ENCODE results near the gene PFDN4.

PFDN4 gene

GRCh38 chr20:54173653-54174456 is 34.0 kb upstream of the PFDN4 start, which contains the start of gene CYP24A1:
Gene CYP24A1 (minus strand): TSS chr20:54173986. CDS start chr20:54173579, 407 bp downstream.
- no peak for DNase-seq

- DNase-seq = no peak
Measured at GRCh38 chr20:54174457-54175175, 33.3 kb upstream of the PFDN4 start.

DNA sequence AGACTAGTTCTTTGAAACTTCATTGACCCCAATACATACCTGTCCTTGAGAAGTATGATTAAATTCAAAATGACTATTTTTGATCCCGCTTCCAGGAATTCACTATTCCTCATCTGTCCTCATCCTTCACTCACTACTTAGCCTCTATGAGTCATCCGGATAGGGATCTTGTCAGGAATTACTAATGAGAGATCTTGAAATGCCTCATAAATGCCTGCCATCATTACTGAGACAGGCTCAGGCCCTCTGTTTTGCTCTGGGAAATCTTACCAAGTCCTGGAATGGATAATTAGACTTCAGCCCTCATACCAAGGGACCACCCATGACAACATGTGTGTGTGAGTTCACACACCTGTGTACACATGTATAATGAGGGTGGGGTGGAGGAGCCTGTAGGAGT is 31.3 kb upstream of the PFDN4 start:
- no peak for DNase-seq

- DNase-seq = no peak
Measured at GRCh38 chr20:54177378-54177777, 30.5 kb upstream of the PFDN4 start.

DNA sequence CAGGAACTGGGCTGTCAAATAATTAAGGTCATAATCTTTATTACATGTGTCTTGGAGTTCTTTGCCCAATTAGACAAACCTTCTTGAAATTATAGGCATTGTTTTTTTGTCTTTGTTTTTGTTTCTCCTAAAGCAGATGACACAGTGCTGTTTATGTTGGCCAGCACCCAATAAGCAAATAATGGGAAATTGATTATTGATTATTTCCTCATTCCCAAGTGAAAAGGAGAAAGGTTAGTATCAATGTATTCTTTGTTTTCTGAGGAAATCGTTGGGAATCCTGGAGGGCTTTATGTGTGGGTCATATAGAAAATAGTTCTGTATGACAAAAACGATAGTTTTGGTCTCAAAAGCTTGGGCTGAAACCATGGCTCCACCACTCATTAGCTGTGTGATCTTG is 29.6 kb upstream of the PFDN4 start:
- no peak for DNase-seq

GRCh38 chr20:54179946-54180345 is 27.9 kb upstream of the PFDN4 start:
- DNase-seq = no peak

- DNase-seq = no peak
Measured at GRCh38 chr20:54180931-54181330, 27.0 kb upstream of the PFDN4 start.

DNA sequence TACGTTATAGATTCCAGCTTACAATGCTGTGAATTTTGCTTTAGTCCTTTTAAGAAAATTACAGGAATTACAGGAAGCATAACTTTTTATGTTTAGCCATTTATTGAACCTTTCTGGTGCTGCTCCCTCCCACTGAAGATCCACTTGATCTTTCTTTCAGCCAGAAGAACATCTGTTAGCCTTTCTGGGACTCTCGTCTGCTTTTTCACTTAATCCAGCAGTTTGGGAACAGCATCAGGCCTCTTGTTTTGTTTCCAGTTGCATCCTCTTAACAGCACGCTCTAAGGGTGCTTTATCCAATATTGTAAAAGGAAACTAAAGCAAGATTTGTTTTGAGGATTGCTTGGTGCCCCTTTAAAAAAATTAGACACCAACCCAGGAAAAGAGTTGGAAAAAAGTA is 23.8 kb upstream of the PFDN4 start:
- DNase-seq = no peak

- no peak for DNase-seq
Measured at GRCh38 chr20:54184904-54185626, 22.8 kb upstream of the PFDN4 start.

GRCh38 chr20:54188132-54188849 is 19.6 kb upstream of the PFDN4 start:
- DNase-seq = no peak

- DNase-seq = no peak
Measured at GRCh38 chr20:54189630-54190029, 18.3 kb upstream of the PFDN4 start.

DNA sequence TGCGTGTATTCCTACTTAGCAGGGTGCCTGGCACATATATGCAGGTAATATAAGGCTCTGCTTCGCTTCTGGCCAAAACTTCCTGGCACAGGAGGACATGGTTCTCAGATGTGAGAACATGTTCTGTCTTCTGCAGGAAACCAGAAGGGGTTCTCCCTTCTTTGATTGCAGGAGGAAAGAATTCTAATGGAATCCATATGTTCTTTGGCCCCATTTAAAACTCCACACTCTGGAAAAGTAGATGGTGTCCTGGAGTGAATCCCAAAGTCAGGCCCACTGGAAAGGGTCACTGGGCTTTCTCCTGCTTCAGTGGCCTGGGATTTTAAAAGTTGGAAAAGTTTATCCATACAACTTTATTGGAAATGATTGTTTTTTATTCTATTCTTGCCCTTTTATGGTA is 17.7 kb upstream of the PFDN4 start:
- DNase-seq = no peak

DNA sequence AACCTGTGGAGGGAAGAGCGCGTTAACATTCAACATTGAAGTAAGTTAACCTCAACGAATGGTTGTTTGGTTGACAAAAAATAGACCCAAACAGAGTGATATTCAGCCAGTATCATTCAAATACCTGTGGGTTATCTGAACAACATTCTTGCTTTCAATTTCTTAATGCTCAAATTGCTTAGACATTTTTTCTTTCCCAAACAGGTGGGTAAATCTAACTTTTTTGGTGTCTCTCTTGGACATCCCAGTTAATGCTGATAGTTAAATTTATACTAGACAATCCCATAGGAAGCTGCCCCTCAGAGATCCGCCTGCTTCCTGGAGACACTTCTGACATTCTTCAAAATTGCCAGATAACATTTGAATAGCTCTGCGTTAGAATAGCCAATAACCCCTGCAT is 14.1 kb upstream of the PFDN4 start:
- DNase-seq = no peak

- DNase-seq = no peak
Measured at GRCh38 chr20:54194724-54195438, 13.0 kb upstream of the PFDN4 start.

DNA sequence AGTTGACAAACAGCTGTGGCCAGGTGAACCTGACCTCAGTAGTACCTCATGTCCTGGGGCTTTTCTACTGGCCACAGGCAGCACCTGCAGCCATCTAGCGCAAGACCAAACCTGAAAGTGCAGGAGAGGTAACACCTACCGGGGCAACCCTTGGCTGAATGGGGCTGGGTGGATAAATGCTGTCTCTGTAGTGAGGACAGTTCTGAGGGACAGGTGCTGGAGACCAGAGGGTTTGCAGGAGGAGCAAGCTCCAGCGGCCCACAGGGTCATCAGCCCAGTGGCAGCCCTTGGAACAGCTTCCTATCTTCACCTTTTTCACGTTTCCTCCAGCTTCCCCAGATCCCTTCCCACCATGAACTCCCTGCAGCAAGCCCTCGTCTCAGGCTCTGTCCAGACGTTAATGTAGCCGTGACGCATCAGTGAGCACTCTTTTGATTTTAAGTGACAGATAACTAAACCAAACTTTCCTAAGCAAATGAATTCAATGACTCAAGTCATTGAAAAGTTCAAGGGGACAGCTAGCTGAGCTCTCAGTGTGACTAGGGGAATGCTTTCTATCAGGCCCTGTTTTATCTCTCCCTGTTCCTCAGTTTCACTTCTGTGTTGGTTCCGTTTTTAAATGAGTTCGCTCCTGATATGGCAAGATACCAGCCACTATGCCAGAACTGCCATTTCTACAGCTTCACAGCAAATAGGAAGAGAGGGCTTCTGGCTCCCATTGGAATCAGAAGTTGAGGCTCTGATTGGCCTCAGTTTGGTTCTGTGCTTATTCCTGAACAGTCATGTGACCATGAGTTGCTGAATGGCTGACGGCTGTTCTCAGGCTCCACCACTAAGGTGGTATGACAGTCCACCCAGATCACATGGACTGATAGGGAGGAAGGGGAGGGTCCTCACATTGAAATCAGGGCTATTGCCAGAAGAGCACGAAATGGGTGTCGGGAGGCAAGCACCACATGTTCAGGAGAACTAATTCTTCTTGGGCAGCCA is 12.1 kb upstream of the PFDN4 start:
- DNase-seq = no peak

GRCh38 chr20:54197621-54198604 is 10.0 kb upstream of the PFDN4 start:
- DNase-seq = no peak

DNA sequence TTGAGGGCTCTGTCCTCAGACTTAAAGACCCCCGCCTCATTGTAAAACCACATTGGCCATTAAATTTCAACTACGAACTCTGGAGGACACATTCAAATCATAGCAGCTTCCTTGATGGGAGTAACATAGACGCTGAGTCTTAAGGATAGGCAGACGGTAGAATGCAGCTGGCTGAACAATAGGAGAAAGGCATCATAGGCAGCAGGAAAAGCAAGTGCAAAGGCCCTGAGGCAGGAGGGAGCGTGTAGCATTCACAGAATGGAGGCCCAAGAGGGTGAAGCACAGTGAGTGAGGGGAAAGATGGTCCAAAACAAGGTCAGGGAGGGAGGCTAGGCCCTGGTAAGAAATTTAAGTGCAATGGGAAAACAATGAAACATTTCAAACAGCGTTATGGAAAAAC is 8.6 kb upstream of the PFDN4 start:
- DNase-seq = no peak

GRCh38 chr20:54199721-54200176 is 8.1 kb upstream of the PFDN4 start:
- DNase-seq = no peak

GRCh38 chr20:54200487-54201267 is 7.2 kb upstream of the PFDN4 start:
- no peak for DNase-seq
